ENCODE results near the gene AASS.
"Not testable (repeated sequence)": the region's sequence is repeated elsewhere in the genome, so short reads cannot be mapped to it uniquely, and the experiment has no call there.

DNA sequence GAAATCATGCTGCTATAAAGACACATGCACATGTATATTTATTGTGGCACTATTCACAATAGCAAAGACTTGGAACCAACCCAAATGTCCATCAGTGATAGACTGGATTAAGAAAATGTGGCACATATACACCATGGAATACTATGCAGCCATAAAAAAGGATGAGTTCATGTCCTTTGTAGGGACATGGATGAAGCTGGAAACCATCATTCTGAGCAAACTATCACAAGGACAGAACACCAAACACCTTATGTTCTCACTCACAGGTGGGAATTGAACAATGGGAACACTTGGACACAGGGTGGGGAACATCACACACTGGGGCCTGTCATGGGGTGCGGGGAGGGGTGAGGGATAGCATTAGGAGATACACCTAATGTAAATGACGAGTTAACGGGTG is 9.3 kb downstream of the AASS start:
- TF ChIP-seq CTCF, POLR2A (IDR thresholded peaks at IDR 0.05): not testable (repeated sequence)
